Testis (tissue), 2 donors: ENCODE measurements around the gene SHLD2.
"Not testable (repeated sequence)": the region's sequence is repeated elsewhere in the genome, so short reads cannot be mapped to it uniquely, and the experiment has no call there.

ENCODE experiments used
- CTCF ChIP-seq, 3 experiments: fragments of 450-650 bp in 2 of 3; fragments of 200-600 bp in 1 of 3; sonication (generic) in 1 of 3; IDR thresholded peaks; one replicate each; pipeline ENCODE4 v1.5.1; 2016 to 2019; ENCODE audit warnings: antibody characterized with exemption in 3 of 3, mild to moderate bottlenecking in 2 of 3, moderate library complexity in 1 of 3
- POLR2A ChIP-seq: fragments of 450-650 bp; IDR thresholded peaks from one replicate; pipeline ENCODE4 v1.6.1; 2017; ENCODE audit warnings: antibody characterized with exemption, mild to moderate bottlenecking, moderate library complexity

- TF ChIP-seq CTCF (IDR thresholded peaks at IDR 0.05); POLR2A: not testable (repeated sequence)
Observed at GRCh38 chr10:87177587-87177986, 82.6 kb downstream of the SHLD2 start.
